ENCODE measurements around the gene NR2F6.
"Not testable (repeated sequence)": the region's sequence is repeated elsewhere in the genome, so short reads cannot be mapped to it uniquely, and the experiment has no call there.

NR2F6 gene

DNA sequence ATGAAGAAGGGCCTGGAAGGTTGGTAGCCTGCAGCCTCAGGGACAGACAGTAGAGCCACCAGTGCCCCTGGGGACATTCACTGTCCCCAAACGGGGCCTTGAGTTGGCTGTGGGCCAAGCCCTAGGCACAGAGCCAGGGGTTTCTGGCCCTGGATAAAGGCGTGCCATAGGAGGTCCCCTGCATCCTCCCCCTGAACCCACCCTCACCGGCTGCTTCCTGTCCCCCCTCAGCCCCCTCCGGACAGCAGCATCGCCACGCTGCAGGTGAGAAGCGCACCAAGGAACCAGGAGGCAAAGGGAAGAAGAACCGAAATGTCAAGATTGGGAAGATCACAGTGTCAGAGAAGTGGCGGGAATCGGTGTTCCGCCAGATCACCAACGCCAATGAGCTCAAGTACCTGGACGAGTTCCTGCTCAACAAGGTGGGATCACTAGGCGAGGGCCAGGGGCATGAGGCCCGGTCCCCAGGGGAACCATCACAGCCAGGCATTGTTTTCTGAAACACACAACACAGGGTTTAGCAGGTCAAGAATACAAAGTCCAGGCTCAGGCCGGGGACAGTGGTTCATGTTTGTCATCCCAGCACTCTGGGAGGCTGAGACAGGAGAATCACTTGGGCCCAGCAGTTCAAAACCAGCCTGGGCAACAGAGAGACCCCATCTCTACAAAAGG, 45.2 kb downstream of the NR2F6 start:
- TF ChIP-seq, protein P1, sequence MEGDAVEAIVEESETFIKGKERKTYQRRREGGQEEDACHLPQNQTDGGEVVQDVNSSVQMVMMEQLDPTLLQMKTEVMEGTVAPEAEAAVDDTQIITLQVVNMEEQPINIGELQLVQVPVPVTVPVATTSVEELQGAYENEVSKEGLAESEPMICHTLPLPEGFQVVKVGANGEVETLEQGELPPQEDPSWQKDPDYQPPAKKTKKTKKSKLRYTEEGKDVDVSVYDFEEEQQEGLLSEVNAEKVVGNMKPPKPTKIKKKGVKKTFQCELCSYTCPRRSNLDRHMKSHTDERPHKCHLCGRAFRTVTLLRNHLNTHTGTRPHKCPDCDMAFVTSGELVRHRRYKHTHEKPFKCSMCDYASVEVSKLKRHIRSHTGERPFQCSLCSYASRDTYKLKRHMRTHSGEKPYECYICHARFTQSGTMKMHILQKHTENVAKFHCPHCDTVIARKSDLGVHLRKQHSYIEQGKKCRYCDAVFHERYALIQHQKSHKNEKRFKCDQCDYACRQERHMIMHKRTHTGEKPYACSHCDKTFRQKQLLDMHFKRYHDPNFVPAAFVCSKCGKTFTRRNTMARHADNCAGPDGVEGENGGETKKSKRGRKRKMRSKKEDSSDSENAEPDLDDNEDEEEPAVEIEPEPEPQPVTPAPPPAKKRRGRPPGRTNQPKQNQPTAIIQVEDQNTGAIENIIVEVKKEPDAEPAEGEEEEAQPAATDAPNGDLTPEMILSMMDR (IDR thresholded peaks at IDR 0.05; ENCODE audit: control extremely low read depth, extremely low read depth, low read depth, missing control alignments), result no peak
- no peak for DNase-seq (ENCODE audit: extremely low spot score)
- ChIA-PET CTCF (interaction anchor here (1.2 kb wide), 1 partner anchor 44 kb away, joined by 3 read pairs; no protein-coding TSS in a partner anchor), POLR2A (no interaction called here)

DNA sequence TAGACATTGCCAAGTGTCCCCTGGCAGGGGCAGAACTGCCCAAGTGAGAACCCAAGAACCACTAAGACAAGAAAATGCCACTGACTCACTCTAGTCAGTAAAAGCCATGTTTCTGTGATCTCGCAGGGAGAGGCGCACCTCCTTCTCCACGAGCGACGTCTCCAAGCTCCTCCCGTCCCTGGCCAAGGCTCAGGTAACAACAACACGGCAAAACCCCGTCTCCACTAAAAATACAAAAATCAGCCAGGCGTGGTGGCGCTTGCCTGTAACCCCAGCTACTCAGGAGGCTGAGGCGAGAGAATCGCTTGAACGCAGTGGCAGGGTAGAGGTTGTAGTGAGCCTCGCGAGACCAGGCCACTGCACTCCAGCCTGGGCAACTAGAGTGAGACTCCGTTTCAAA, 48.1 kb downstream of the NR2F6 start:
- DNase-seq (ENCODE audit: extremely low spot score), result no peak
- ChIA-PET POLR2A (no interaction called here), CTCF (no interaction called here)
- TF ChIP-seq, protein P1 (IDR thresholded peaks at IDR 0.05; ENCODE audit: control extremely low read depth, extremely low read depth, low read depth, missing control alignments), result no peak

DNA sequence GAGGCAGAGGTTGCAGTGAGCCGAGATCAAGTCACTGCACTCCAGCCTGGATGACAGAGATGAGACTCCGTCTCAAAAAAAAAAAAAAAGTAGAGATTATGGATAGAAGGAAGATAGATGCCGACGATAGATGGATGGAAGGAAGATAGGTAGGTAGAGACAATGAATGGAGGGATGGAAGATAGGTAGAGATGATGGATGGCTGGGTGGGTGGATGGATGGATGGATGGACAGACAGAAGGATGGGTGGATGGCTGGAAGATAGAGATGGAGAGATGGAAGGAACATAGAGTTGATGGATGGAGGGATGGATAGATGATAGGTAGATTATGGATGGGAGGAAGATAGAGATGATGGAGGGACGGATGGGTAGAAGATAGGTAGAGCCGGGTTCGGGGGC, 49.1 kb downstream of the NR2F6 start:
- CTCF ChIA-PET, result no interaction called here
- DNase-seq (ENCODE audit: extremely low spot score), result no peak
- POLR2A ChIA-PET, result interaction anchor here (0.7 kb wide), 1 partner anchor 9 kb away, joined by 5 read pairs; no protein-coding TSS in a partner anchor
- TF ChIP-seq, protein P1 (IDR thresholded peaks at IDR 0.05; ENCODE audit: control extremely low read depth, extremely low read depth, low read depth, missing control alignments), result no peak

DNA sequence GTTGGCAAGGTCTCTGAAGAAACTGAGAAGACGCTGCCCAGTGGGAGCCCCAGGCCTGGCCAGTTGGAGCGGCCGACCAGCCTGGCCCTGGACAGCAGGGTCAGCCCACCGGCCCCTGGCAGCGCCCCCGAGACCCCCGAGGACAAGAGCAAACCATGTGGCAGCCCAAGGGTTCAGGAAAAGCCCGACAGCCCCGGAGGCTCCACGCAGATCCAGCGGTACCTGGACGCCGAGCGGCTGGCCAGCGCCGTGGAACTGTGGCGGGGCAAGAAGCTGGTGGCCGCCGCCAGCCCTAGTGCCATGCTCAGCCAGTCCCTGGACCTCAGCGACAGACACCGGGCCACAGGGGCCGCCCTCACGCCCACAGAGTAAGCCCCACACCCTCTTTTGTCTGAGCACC, 50.6 kb downstream of the NR2F6 start:
- ChIA-PET CTCF (no interaction called here), POLR2A (no interaction called here)
- TF ChIP-seq, protein P1 (IDR thresholded peaks at IDR 0.05; ENCODE audit: control extremely low read depth, extremely low read depth, low read depth, missing control alignments), result no peak
- no peak for DNase-seq (ENCODE audit: extremely low spot score)

DNA sequence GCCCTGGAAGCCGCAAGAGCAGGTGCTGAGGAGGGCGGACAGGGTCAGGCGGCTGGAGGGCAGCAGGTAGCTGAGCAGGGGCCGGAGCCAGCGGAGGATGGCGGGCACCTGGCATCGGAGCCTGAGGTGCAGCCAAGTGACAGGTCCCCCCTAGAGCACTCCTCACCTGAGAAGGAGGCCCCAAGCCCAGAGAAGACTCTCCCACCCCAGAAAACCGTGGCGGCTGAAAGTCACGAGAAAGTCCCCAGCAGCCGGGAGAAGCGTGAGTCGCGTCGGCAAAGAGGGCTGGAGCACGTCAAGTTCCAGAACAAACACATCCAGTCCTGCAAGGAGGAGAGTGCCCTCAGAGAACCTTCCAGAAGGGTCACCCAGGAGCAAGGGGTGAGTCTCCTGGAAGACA, 51.1 kb downstream of the NR2F6 start:
- DNase-seq (ENCODE audit: extremely low spot score), result no peak

DNA sequence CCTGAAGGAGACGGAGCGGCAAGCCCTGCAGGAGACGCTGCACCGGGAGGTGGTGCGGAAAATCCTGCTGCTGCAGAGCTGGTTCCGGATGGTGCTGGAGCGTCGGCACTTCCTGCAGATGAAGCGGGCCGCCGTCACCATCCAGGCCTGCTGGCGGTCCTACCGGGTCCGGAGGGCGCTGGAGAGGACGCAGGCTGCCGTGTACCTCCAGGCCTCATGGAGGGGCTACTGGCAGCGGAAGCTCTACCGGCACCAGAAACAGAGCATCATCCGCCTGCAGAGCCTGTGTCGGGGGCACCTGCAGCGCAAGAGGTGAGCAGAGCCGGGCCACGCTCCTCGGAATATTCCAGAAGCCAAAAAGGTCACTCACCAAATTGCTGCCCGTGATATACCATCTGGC, 53.0 kb downstream of the NR2F6 start:
- TF ChIP-seq, protein P1 (IDR thresholded peaks at IDR 0.05; ENCODE audit: control extremely low read depth, extremely low read depth, low read depth, missing control alignments), result no peak
- POLR2A ChIA-PET, result no interaction called here
- CTCF ChIA-PET, result interaction anchor here (1.1 kb wide), 2 partner anchors 9 to 13 kb away, joined by 3 to 4 read pairs; no protein-coding TSS in a partner anchor
- DNase-seq (ENCODE audit: extremely low spot score), result no peak

More for the DNA sequence above, 51.1 kb downstream of the NR2F6 start:
- TF ChIP-seq, protein P1 (IDR thresholded peaks at IDR 0.05; ENCODE audit: control extremely low read depth, extremely low read depth, low read depth, missing control alignments), result no peak
- ChIA-PET CTCF (no interaction called here), POLR2A (no interaction called here)

DNA sequence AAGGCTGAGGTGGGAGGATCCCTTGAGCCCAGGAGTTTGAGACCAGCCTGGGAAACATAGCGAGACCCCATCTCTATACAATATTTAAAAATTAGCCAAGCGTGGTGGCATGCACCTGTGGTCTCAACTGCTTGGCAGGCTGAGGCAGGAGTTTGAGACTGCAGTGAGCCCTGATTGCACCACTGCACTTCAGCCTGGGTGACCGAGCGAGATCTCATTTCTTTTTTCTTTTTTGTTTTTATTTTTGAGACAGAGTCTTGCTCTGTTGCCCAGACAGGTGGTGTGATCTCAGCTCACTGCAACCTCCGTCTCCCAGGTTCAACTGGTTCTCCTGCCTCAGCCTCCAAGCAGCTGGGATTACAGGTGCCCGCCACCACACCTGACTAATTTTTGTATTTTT, 54.0 kb downstream of the NR2F6 start:
- DNase-seq (ENCODE audit: extremely low spot score); POLR2A ChIA-PET: not testable (repeated sequence)
- CTCF ChIA-PET, result interaction anchor here (1.1 kb wide), 1 partner anchor 12 kb away, joined by 4 read pairs; no protein-coding TSS in a partner anchor
